ENCODE data around the gene PTPRQ.

PTPRQ gene

DNA sequence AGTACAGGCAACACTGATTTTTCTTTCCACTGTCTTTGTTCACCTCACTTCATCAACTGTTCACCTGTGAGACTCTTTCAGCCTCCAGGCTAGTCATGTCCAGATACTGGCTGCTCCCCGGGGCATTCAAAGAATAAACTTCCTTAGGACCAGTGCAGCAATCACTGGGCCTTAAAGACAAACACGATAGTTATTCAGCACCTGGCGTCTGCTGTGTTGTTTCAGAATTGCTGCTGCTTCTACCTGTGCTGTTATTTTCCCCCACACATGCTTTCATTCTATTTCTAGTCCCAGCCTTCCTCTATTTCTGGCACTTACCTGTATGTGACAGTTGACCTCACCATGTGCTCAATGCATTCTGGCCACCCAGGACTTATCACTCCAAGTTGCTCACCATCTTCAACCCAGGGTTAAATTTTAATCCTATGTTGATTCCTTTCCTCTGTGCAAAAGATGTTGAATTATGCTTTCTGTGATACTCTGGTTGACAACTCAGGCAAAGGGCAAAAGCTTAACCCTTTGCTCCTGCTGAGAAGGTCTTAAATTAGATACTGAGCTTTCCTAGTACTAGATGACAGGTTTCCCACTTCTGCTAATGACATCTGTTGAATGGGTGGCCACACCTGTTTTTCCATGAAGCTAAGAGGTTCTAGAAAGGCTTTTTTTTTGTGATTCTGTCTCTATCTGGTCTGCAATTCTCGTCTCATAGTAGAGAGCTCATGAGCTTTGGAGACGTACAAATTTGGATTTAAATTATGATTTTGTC is 41.4 kb downstream of the PTPRQ start:
- H3K36me3 ChIP-seq (replicated peaks), result no peaks in the 10 kb centered on the region
- no peaks in the 10 kb centered on the region for H3K4me1 ChIP-seq
- no peaks in the 10 kb centered on the region for H3K27me3 ChIP-seq (ENCODE audit: low read depth)
- no peak overlapping the region for H3K4me3 ChIP-seq
- DNase-seq (ENCODE audit: low spot score in 2 of 2), result no peak
- H3K9me3 ChIP-seq, result 0 out of 2 replicates have a peak, but pooled peaks cover 2% of the 10 kb centered on the region
- in situ Hi-C loops (cut with MboI; ENCODE audit: low sequenced_read_pairs), result no loop called here

- no peaks in the 10 kb centered on the region for H3K36me3 ChIP-seq (replicated peaks)
- H3K9me3 ChIP-seq, result 0 out of 2 replicates have a peak, but pooled peaks cover 2% of the 10 kb centered on the region
- no peak overlapping the region for H3K4me3 ChIP-seq
- in situ Hi-C loops (cut with MboI; ENCODE audit: low sequenced_read_pairs), result no loop called here
- DNase-seq (ENCODE audit: low spot score in 2 of 2), result peak; percentile 9 to 32
- no peaks in the 10 kb centered on the region for H3K27me3 ChIP-seq (ENCODE audit: low read depth)
- H3K4me1 ChIP-seq, result no peaks in the 10 kb centered on the region
These were observed 46.3 kb downstream of the PTPRQ start for GRCh38 chr12:80490329-80490728.

GRCh38 chr12:80491166-80491565 is 47.1 kb downstream of the PTPRQ start:
- H3K4me1 ChIP-seq, result no peaks in the 10 kb centered on the region
- no peaks in the 10 kb centered on the region for H3K36me3 ChIP-seq (replicated peaks)
- no peak overlapping the region for H3K4me3 ChIP-seq
- no peaks in the 10 kb centered on the region for H3K27me3 ChIP-seq (ENCODE audit: low read depth)
- H3K9me3 ChIP-seq, result 0 out of 2 replicates have a peak, but pooled peaks cover 2% of the 10 kb centered on the region
- DNase-seq (ENCODE audit: low spot score in 2 of 2), result no peak
- in situ Hi-C loops (cut with MboI; ENCODE audit: low sequenced_read_pairs), result no loop called here

- no peaks in the 10 kb centered on the region for H3K36me3 ChIP-seq (replicated peaks)
- no peak overlapping the region for H3K4me3 ChIP-seq
- no peaks in the 10 kb centered on the region for H3K9me3 ChIP-seq
- no peak for DNase-seq (ENCODE audit: low spot score in 2 of 2)
- H3K4me1 ChIP-seq, result no peaks in the 10 kb centered on the region
- in situ Hi-C loops (cut with MboI; ENCODE audit: low sequenced_read_pairs), result no loop called here
- H3K27me3 ChIP-seq (ENCODE audit: low read depth), result no peaks in the 10 kb centered on the region
These were observed 49.4 kb downstream of the PTPRQ start for GRCh38 chr12:80493466-80493865.

GRCh38 chr12:80494836-80495235 is 50.8 kb downstream of the PTPRQ start:
- Histone ChIP-seq H3K4me1 (no peaks in the 10 kb centered on the region), H3K27me3 (ENCODE audit: low read depth) (no peaks in the 10 kb centered on the region), H3K36me3 (replicated peaks) (no peaks in the 10 kb centered on the region), H3K9me3 (no peaks in the 10 kb centered on the region), H3K4me3 (no peak overlapping the region)
- no peak for DNase-seq (ENCODE audit: low spot score in 2 of 2)
- in situ Hi-C loops (cut with MboI; ENCODE audit: low sequenced_read_pairs), result no loop called here

DNA sequence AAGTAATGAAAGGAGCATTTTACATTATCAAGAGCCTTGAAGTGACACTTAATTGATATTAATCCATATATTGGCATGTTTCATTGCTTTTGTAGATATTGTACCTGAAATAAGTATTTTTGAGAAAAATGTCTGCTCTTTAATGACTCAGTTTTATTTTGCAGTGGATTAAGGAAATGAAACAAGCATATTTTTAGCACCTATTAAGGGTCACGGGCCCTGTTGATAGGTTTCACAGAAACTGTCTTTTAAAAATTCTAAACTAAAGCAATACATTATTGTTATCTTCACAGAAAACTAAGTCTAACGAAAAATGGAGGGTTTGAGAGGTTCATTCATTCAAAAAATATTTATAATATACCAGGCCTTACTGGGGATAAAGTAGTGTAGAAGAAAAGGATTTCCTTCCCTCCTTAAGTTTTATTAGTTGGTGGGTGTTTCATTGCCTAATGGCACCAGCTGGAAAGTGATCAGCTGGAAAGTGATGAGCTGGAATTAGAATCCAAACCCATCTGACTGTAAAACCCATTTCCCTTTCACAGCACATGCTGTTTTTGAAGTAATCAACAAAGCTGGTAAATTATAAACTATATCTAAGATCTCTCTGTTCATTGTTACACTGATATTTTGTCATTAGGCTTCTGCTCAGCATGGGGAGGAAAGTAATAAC is 54.2 kb downstream of the PTPRQ start:
- in situ Hi-C loops (cut with MboI; ENCODE audit: low sequenced_read_pairs), result no loop called here
- H3K4me3 ChIP-seq, result no peak overlapping the region
- H3K4me1 ChIP-seq, result no peaks in the 10 kb centered on the region
- no peak for DNase-seq (ENCODE audit: low spot score in 2 of 2)
- H3K36me3 ChIP-seq (replicated peaks), result no peaks in the 10 kb centered on the region
- H3K9me3 ChIP-seq, result no peaks in the 10 kb centered on the region
- H3K27me3 ChIP-seq (ENCODE audit: low read depth), result no peaks in the 10 kb centered on the region

GRCh38 chr12:80504389-80505163 is 60.5 kb downstream of the PTPRQ start:
- H3K27me3 ChIP-seq (ENCODE audit: low read depth), result no peaks in the 10 kb centered on the region
- no peak for DNase-seq (ENCODE audit: low spot score in 2 of 2)
- no peaks in the 10 kb centered on the region for H3K36me3 ChIP-seq (replicated peaks)
- peaks cover 2% of the 10 kb centered on the region; the same call in 1 of the 2 replicates for H3K4me1 ChIP-seq
- H3K4me3 ChIP-seq, result no peak overlapping the region
- no peaks in the 10 kb centered on the region for H3K9me3 ChIP-seq
- in situ Hi-C loops (cut with MboI; ENCODE audit: low sequenced_read_pairs), result no loop called here

DNA sequence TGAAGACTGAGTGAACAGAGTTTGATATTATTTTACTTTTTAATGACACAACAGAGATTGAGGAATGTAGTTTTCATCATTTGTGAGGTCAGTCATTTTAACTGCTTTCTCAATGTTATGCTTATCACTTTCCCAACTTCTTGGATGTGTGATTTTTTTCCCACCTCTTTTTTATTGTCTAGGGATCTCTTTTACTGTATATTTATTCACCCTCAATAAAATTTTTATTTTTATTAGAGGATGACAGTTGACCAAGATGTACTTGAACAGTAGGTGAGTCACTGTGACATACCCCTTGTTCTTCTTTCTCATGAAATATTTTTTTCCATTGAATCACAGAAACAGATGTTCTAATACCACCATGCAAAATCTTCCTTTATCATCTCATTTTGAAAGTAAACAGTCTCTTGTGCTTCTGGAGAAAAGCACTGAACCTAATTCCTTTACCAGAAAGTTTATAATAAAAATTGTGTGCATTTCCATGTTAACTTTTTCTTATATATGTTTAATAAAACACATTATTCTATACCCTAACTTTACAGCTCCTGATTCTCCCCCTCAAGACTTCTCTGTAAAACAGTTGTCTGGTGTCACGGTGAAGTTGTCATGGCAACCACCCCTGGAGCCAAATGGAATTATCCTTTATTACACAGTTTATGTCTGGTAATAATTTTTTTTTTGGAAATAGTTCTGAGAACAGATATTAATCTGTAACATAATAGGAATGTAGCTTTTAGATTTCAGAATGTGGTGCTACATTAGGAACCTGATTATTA is 65.9 kb downstream of the PTPRQ start:
- Histone ChIP-seq H3K4me3 (no peak overlapping the region), H3K4me1 (peaks cover 6% of the 10 kb centered on the region; the same call in 1 of the 2 replicates), H3K27me3 (ENCODE audit: low read depth) (no peaks in the 10 kb centered on the region), H3K9me3 (no peaks in the 10 kb centered on the region), H3K36me3 (replicated peaks) (no peaks in the 10 kb centered on the region)
- DNase-seq (ENCODE audit: low spot score in 2 of 2), result peak in 1 of 2 experiments; percentile 42
- in situ Hi-C loops (cut with MboI; ENCODE audit: low sequenced_read_pairs), result no loop called here

DNA sequence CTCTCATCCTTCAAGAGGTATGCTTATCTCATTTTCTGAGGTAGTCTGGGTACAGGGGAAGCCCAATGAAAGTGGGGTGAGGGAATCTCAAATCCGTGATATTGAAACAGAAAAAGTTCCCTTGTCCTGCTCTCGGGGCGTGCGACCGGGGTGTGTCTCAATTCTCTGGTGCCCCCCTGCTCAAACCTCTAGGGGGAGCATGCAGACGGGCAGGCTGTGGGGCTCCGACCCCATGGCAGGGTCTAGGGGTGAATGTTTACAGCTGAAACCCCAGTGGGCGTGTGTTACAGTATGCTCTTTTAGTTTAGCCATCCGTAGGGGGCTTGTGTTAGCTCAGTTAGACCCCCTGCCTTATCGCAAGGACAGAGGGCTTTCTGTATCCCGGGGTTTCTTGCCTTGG is 68.7 kb downstream of the PTPRQ start:
- Histone ChIP-seq H3K4me3 (no peak overlapping the region), H3K36me3 (replicated peaks) (no peaks in the 10 kb centered on the region), H3K27me3 (ENCODE audit: low read depth) (no peaks in the 10 kb centered on the region), H3K9me3 (no peaks in the 10 kb centered on the region), H3K4me1 (peaks cover 4% of the 10 kb centered on the region; the same call in 1 of the 2 replicates)
- no peak for DNase-seq (ENCODE audit: low spot score in 2 of 2)
- in situ Hi-C loops (cut with MboI; ENCODE audit: low sequenced_read_pairs), result no loop called here

GRCh38 chr12:80513211-80513610 is 69.2 kb downstream of the PTPRQ start:
- peaks cover 4% of the 10 kb centered on the region; the same call in 1 of the 2 replicates for H3K4me1 ChIP-seq
- no peaks in the 10 kb centered on the region for H3K36me3 ChIP-seq (replicated peaks)
- in situ Hi-C loops (cut with MboI; ENCODE audit: low sequenced_read_pairs), result no loop called here
- no peaks in the 10 kb centered on the region for H3K9me3 ChIP-seq
- no peak overlapping the region for H3K4me3 ChIP-seq
- no peak for DNase-seq (ENCODE audit: low spot score in 2 of 2)
- H3K27me3 ChIP-seq (ENCODE audit: low read depth), result no peaks in the 10 kb centered on the region

GRCh38 chr12:80517655-80518054 is 73.6 kb downstream of the PTPRQ start:
- H3K4me3 ChIP-seq, result no peak overlapping the region
- in situ Hi-C loops (cut with MboI; ENCODE audit: low sequenced_read_pairs), result no loop called here
- no peak for DNase-seq (ENCODE audit: low spot score in 2 of 2)
- no peaks in the 10 kb centered on the region for H3K27me3 ChIP-seq (ENCODE audit: low read depth)
- no peaks in the 10 kb centered on the region for H3K9me3 ChIP-seq
- H3K4me1 ChIP-seq, result no peaks in the 10 kb centered on the region
- no peaks in the 10 kb centered on the region for H3K36me3 ChIP-seq (replicated peaks)

DNA sequence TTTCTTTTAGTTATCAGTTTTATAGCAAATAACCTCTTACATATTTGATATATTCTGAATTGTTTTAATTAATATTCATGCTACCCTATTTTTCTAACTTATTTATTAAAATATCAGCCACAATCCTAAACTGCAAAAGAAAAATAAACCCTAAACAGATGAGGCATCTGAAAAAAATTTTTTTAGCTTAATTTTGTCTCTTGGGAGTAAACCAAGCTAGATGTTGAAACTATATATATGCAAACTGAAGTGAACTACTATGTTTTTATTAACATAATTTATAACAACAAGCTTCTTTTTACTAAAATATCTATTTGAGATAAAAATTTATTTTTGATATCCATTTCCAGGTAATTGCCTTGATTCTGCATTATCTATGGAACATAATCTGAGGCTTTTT is 87.6 kb downstream of the PTPRQ start:
- peaks cover 12% of the 10 kb centered on the region for H3K4me1 ChIP-seq
- H3K36me3 ChIP-seq (replicated peaks), result no peaks in the 10 kb centered on the region
- no peak for DNase-seq (ENCODE audit: low spot score in 2 of 2)
- H3K4me3 ChIP-seq, result no peak overlapping the region
- no peaks in the 10 kb centered on the region for H3K9me3 ChIP-seq
- H3K27me3 ChIP-seq (ENCODE audit: low read depth), result no peaks in the 10 kb centered on the region
- in situ Hi-C loops (cut with MboI; ENCODE audit: low sequenced_read_pairs), result no loop called here

DNA sequence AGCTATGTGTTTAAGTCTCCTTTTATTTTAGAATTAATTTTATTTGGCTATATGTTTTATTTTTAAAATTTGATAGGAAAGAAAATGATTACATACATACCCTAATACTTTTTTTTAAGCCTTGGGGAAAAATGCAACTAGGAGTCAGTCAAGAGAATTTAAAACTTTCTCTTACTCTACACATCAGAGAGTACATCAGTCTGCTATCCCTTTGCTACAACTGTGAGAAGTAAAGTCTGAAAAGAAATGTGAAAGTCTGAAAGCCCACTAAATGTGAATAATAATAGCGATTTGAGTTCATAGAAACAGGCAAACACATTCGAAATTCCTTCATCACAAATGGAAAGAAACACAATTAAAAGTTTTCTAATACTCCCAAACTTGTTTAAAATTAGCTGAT is 95.0 kb downstream of the PTPRQ start:
- H3K4me3 ChIP-seq, result no peak overlapping the region
- in situ Hi-C loops (cut with MboI; ENCODE audit: low sequenced_read_pairs), result no loop called here
- DNase-seq (ENCODE audit: low spot score in 2 of 2), result peak in 1 of 2 experiments; percentile 57
- peaks cover 15% of the 10 kb centered on the region for H3K4me1 ChIP-seq
- H3K36me3 ChIP-seq (replicated peaks), result no peaks in the 10 kb centered on the region
- H3K27me3 ChIP-seq (ENCODE audit: low read depth), result no peaks in the 10 kb centered on the region
- no peaks in the 10 kb centered on the region for H3K9me3 ChIP-seq
